Peyer's patch (tissue), 4 donors: ENCODE results near the gene APLNR.

Experiments
- POLR2A ChIP-seq, 2 donors: fragments of 450-650 bp; IDR thresholded peaks; one replicate each; pipeline ENCODE4 v1.5.1; 2017; ENCODE audit warnings: antibody characterized with exemption in 2 of 2, mild to moderate bottlenecking in 2 of 2, moderate library complexity in 2 of 2
- TF ChIP-seq, protein P1 (sequence below), 6 experiments: fragments of 450-650 bp in 4 of 6; fragments of 200-600 bp in 2 of 6; sonication (generic) in 1 of 6; IDR thresholded peaks; one replicate each; pipeline ENCODE4 v1.5.1; 2017 to 2019; ENCODE audit warnings: antibody characterized with exemption in 6 of 6, mild to moderate bottlenecking in 3 of 6, moderate library complexity in 1 of 6

DNA sequence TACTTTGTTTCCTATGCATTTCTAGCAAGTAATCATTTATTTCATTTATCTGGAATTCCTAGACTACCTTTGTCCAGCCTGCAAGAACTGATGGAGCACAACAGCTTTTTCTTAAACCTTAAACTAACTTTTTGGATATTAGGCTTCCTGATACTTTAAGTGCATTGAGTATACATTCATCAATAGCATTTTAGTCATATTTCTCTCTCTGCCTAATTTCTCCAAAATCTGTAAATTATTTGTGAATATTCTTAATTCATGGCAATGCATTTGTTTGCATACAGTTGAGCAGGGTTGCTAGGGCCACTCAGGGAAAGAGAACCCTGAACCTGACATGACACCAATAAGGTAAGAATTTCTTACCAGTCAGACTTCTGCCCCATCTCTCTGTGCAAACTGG lies 29.1 kb upstream of the APLNR start:
- TF ChIP-seq, protein P1, sequence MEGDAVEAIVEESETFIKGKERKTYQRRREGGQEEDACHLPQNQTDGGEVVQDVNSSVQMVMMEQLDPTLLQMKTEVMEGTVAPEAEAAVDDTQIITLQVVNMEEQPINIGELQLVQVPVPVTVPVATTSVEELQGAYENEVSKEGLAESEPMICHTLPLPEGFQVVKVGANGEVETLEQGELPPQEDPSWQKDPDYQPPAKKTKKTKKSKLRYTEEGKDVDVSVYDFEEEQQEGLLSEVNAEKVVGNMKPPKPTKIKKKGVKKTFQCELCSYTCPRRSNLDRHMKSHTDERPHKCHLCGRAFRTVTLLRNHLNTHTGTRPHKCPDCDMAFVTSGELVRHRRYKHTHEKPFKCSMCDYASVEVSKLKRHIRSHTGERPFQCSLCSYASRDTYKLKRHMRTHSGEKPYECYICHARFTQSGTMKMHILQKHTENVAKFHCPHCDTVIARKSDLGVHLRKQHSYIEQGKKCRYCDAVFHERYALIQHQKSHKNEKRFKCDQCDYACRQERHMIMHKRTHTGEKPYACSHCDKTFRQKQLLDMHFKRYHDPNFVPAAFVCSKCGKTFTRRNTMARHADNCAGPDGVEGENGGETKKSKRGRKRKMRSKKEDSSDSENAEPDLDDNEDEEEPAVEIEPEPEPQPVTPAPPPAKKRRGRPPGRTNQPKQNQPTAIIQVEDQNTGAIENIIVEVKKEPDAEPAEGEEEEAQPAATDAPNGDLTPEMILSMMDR (IDR thresholded peaks at IDR 0.05) = no peak
- TF ChIP-seq POLR2A (IDR thresholded peaks at IDR 0.05) = no peak
